Measurements from ENCODE around the gene SLC31A1. TPM values are rescaled to one million over a fixed set of nuclear protein-coding genes. Genes with fewer than 3 reads are reported as not detected.

Gene SLC31A1
- total RNA-seq, 3 donors from 2014 or later (not counting 1 experiment from before 2014, with no cell fraction given), result 7.9 to 27.8 (median 11.8) TPM

DNA sequence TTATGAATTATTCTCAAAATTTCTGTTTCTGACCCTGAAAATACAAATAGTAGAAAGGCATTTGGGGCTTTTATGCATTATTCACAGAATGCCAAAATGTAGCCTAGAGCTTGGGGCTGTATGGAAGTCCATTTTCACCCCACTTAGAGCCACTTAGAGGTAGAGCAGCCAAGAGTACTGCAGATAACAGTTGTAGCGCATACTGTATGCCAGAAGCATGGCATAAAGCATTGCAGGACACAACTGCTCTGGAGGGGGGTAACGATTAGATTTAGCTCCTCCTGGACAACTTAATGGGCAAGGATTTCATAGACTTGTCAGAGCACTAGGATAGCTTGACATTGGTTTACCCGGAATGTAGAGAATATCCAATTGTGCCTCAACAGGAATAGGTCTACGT is 15.7 kb downstream of the SLC31A1 start:
- Histone ChIP-seq H3K27me3 (ENCODE audit: control insufficient read depth, insufficient read depth, low read length) (no peaks in the 10 kb centered on the region), H3K4me1 (ENCODE audit: control insufficient read depth, insufficient read depth, low read length) (peaks cover 6% of the 10 kb centered on the region), H3K9me3 (ENCODE audit: control insufficient read depth, insufficient read depth, low read length) (no peaks in the 10 kb centered on the region), H3K36me3 (ENCODE audit: control insufficient read depth, insufficient read depth, low read length) (no peaks in the 10 kb centered on the region), H3K4me3 (ENCODE audit: low read length) (no peak overlapping the region), H3K27ac (ENCODE audit: low read length) (no peak overlapping the region)
- Mint-ChIP-seq H3K27ac (no peak overlapping the region), H3K9me3 (no peaks in the 10 kb centered on the region), H3K4me1 (peaks cover 14 to 19% of the 10 kb centered on the region in 2 donors), H3K27me3 (ENCODE audit: low read depth in 2 of 2) (no peaks in the 10 kb centered on the region), H3K36me3 (no peaks in the 10 kb centered on the region), H3K4me3 (no peak overlapping the region)
- DNase-seq (no peak), ATAC-seq (no peak)
- intact Hi-C loops (cut with micrococcal nuclease), result no loop called here
- WGBS (ENCODE audit: insufficient coverage), result 95% methylated on average over 4 of the region's 4 CpGs
- no peak for TF ChIP-seq CTCF (IDR thresholded peaks at IDR 0.05)

DNA sequence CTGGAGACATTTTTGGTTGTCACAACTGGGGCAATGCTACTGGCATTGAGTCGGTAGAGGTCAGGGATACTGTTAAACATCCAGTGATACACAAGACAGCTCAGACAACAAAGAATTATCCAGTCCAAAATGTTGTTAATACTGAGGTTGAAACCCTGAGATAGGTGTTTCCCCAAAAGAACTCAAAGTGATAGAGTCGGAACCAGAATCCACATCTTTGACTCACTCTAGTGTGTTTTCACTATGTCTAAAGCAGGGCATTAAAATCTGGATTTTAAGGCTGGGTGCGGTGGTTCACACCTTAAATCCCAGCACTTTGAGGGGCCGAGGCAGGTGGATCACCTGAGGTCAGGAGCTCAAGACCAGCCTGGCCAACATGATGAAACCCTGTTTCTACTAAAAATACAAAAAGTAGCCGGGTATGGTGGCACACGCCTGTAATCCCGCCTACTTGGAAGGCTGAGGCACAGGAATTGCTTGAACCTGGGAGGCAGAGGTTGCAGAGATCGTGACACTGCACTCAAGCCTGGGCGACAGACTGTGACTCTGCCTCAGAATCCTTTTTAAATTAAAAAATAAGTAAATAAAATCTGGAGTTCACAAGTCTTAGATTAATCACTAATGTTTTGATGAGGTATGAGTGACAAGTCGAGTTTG is 17.0 kb downstream of the SLC31A1 start:
- no peak for TF ChIP-seq CTCF (IDR thresholded peaks at IDR 0.05)
- H3K27ac ChIP-seq (ENCODE audit: low read length), result no peak overlapping the region
- Mint-ChIP-seq H3K36me3 (no peaks in the 10 kb centered on the region), H3K27me3 (ENCODE audit: low read depth in 2 of 2) (no peaks in the 10 kb centered on the region), H3K9me3 (no peaks in the 10 kb centered on the region), H3K4me3 (no peak overlapping the region), H3K27ac (no peak overlapping the region), H3K4me1 (peaks cover 1 to 6% of the 10 kb centered on the region in 2 donors)
- H3K9me3 ChIP-seq (ENCODE audit: control insufficient read depth, insufficient read depth, low read length), result no peaks in the 10 kb centered on the region
- no peak overlapping the region for H3K4me3 ChIP-seq (ENCODE audit: low read length)
- intact Hi-C loops (cut with micrococcal nuclease), result no loop called here
- no peaks in the 10 kb centered on the region for H3K36me3 ChIP-seq (ENCODE audit: control insufficient read depth, insufficient read depth, low read length)
- 92% methylated on average over 10 of the region's 10 CpGs for WGBS (ENCODE audit: insufficient coverage)
- no peak for ATAC-seq
- H3K4me1 ChIP-seq (ENCODE audit: control insufficient read depth, insufficient read depth, low read length), result no peaks in the 10 kb centered on the region
- DNase-seq, result no peak
- no peaks in the 10 kb centered on the region for H3K27me3 ChIP-seq (ENCODE audit: control insufficient read depth, insufficient read depth, low read length)

DNA sequence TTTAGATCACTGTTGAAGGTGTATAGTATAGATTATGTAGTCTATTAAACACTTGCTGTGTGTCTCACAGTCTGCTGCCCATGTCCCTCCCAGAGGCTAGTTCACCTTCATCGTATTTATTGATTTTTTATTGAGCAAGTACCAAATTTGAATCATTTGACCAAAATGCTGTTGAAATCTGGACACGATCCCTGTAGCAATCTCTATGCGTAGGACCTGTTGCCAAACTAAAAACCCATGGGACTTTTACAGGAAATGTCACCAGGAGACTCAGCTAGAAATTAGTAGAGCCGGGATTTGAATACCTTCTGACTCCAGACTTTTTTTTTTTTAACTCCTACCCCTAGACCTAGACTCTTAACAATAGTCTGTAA is 17.5 kb downstream of the SLC31A1 start:
- intact Hi-C loops (cut with micrococcal nuclease), result no loop called here
- ATAC-seq, result no peak

More for the DNA sequence above, 17.5 kb downstream of the SLC31A1 start:
- H3K4me1 ChIP-seq (ENCODE audit: control insufficient read depth, insufficient read depth, low read length), result no peaks in the 10 kb centered on the region
- H3K36me3 ChIP-seq (ENCODE audit: control insufficient read depth, insufficient read depth, low read length), result no peaks in the 10 kb centered on the region
- no peak for DNase-seq
- no peak overlapping the region for H3K4me3 ChIP-seq (ENCODE audit: low read length)
- no peaks in the 10 kb centered on the region for H3K27me3 ChIP-seq (ENCODE audit: control insufficient read depth, insufficient read depth, low read length)
- no peak overlapping the region for H3K27ac Mint-ChIP-seq
- no peaks in the 10 kb centered on the region for H3K9me3 ChIP-seq (ENCODE audit: control insufficient read depth, insufficient read depth, low read length)
- H3K9me3 Mint-ChIP-seq, result no peaks in the 10 kb centered on the region
- no peak overlapping the region for H3K4me3 Mint-ChIP-seq
- H3K4me1 Mint-ChIP-seq, result peaks cover 0 to 2% of the 10 kb centered on the region in 2 donors
- no peaks in the 10 kb centered on the region for H3K36me3 Mint-ChIP-seq
- no peaks in the 10 kb centered on the region for H3K27me3 Mint-ChIP-seq (ENCODE audit: low read depth in 2 of 2)
- WGBS (ENCODE audit: insufficient coverage), result 88% methylated on average over 4 of the region's 4 CpGs
- no peak for TF ChIP-seq CTCF (IDR thresholded peaks at IDR 0.05)
- no peak overlapping the region for H3K27ac ChIP-seq (ENCODE audit: low read length)
